Kidney epithelial cell (primary cell): Measurements from ENCODE around the gene CRYZ. TPM values are rescaled to one million over a fixed set of nuclear protein-coding genes. Genes with fewer than 3 reads are reported as not detected.

Experiments
- DNase-seq: peaks from one replicate; pipeline ENCODE4 v3.0.0-alpha.2; 2010; ENCODE audit warnings: low read depth
- H3K27me3 ChIP-seq: 2 replicates; pipeline ENCODE4 v1.6.0; 2011; ENCODE audit warnings: low read length; ENCODE audit not compliant: control insufficient read depth, insufficient read depth
- H3K36me3 ChIP-seq: 2 replicates; pipeline ENCODE4 v1.5.1; 2011; ENCODE audit warnings: low read length; ENCODE audit not compliant: control insufficient read depth, insufficient read depth
- H3K4me3 ChIP-seq: 2 replicates; pipeline ENCODE4 v1.5.1; 2011; ENCODE audit warnings: low read depth, mild to moderate bottlenecking, control low read depth, low read length
- CTCF ChIP-seq: IDR thresholded peaks from 2 replicates; pipeline ENCODE4 v1.5.1; 2011; ENCODE audit warnings: mild to moderate bottlenecking, moderate library complexity, low read length, control low read depth, inconsistent platforms; ENCODE audit not compliant: insufficient read depth, poor library complexity, severe bottlenecking
- total RNA-seq: library from RNA; depleted of rRNA; stranded (reverse); fragments of >200 nt; gene quantifications from 2 replicates; pipeline ENCODE4 v1.2.3, GENCODE V29; 2015

The CRYZ gene
- total RNA-seq, 1 donor from 2014 or later: 38.4 TPM

- Histone ChIP-seq H3K36me3 (peaks cover 3% of the 10 kb centered on the region), H3K27me3 (no peaks in the 10 kb centered on the region), H3K4me3 (no peak overlapping the region)
- no peak for DNase-seq
- TF ChIP-seq CTCF: no peak
Measured at GRCh38 chr1:74713849-74714248, 19.0 kb downstream of the CRYZ start.

GRCh38 chr1:74712881-74713280 is 20.0 kb downstream of the CRYZ start:
- H3K4me3 ChIP-seq: no peak overlapping the region
- TF ChIP-seq CTCF: no peak
- no peaks in the 10 kb centered on the region for H3K27me3 ChIP-seq
- peaks cover 3% of the 10 kb centered on the region for H3K36me3 ChIP-seq
- DNase-seq: no peak

- TF ChIP-seq CTCF: no peak
- Histone ChIP-seq H3K36me3 (no peaks in the 10 kb centered on the region), H3K27me3 (no peaks in the 10 kb centered on the region), H3K4me3 (no peak overlapping the region)
- DNase-seq: no peak
Measured at GRCh38 chr1:74703386-74704182, 29.3 kb downstream of the CRYZ start.

GRCh38 chr1:74699331-74699730 is 33.5 kb downstream of the CRYZ start:
- Histone ChIP-seq H3K36me3 (no peaks in the 10 kb centered on the region), H3K4me3 (no peak overlapping the region), H3K27me3 (no peaks in the 10 kb centered on the region)
- TF ChIP-seq CTCF: no peak
- no peak for DNase-seq

GRCh38 chr1:74697832-74698231 is 35.0 kb downstream of the CRYZ start:
- no peak for TF ChIP-seq CTCF
- no peaks in the 10 kb centered on the region for H3K36me3 ChIP-seq
- DNase-seq: no peak

GRCh38 chr1:74693473-74693872 is 39.4 kb downstream of the CRYZ start:
- TF ChIP-seq CTCF: no peak
- Histone ChIP-seq H3K4me3 (no peak overlapping the region), H3K36me3 (no peaks in the 10 kb centered on the region), H3K27me3 (no peaks in the 10 kb centered on the region)
- DNase-seq: peak; percentile 35

More at GRCh38 chr1:74697832-74698231, 35.0 kb downstream of the CRYZ start:
- no peaks in the 10 kb centered on the region for H3K27me3 ChIP-seq
- no peak overlapping the region for H3K4me3 ChIP-seq
